ENCODE data around the gene ZNF837.

ZNF837 gene

DNA sequence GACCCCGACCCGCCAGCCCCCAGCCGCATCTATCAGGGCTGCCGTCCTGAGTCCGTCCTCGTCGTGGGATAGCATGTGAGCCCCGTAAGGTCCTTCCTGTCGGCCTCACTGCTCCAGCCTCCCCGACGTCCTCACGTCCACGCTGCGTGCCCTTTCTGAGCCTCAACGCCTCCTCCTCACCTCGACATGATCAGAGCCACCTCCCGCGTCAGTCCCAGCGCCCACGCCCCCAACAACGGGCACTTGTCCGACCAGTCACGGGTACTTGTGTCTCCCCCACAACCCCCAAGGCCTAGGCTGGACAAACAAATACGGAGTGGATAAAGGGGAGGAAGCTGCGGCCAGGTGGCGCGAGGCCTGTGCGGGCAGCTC is 18.9 kb downstream of the ZNF837 start (continued):
- TF ChIP-seq ZFHX2 (tag by site-specific recombination; conservative IDR thresholded peaks at IDR 0.05) (peak; percentile 82), EGR2 (tag by site-specific recombination; IDR thresholded peaks at IDR 0.05; ENCODE audit: low read depth) (peak; percentile 87), ZNF629 (tag by site-specific recombination; IDR thresholded peaks at IDR 0.05) (no peak), ZNF239 (tag by site-specific recombination; IDR thresholded peaks at IDR 0.05) (0 out of 2 replicates have a peak, but pooled peaks have one; percentile 10), ZNF792 (tag by site-specific recombination; IDR thresholded peaks at IDR 0.05) (0 out of 2 replicates have a peak, but pooled peaks have one; percentile 14)
- TF ChIP-seq, protein P1, sequence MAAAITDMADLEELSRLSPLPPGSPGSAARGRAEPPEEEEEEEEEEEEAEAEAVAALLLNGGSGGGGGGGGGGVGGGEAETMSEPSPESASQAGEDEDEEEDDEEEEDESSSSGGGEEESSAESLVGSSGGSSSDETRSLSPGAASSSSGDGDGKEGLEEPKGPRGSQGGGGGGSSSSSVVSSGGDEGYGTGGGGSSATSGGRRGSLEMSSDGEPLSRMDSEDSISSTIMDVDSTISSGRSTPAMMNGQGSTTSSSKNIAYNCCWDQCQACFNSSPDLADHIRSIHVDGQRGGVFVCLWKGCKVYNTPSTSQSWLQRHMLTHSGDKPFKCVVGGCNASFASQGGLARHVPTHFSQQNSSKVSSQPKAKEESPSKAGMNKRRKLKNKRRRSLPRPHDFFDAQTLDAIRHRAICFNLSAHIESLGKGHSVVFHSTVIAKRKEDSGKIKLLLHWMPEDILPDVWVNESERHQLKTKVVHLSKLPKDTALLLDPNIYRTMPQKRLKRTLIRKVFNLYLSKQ (tag by site-specific recombination; IDR thresholded peaks at IDR 0.05; ENCODE audit: borderline replicate concordance): no peak

DNA sequence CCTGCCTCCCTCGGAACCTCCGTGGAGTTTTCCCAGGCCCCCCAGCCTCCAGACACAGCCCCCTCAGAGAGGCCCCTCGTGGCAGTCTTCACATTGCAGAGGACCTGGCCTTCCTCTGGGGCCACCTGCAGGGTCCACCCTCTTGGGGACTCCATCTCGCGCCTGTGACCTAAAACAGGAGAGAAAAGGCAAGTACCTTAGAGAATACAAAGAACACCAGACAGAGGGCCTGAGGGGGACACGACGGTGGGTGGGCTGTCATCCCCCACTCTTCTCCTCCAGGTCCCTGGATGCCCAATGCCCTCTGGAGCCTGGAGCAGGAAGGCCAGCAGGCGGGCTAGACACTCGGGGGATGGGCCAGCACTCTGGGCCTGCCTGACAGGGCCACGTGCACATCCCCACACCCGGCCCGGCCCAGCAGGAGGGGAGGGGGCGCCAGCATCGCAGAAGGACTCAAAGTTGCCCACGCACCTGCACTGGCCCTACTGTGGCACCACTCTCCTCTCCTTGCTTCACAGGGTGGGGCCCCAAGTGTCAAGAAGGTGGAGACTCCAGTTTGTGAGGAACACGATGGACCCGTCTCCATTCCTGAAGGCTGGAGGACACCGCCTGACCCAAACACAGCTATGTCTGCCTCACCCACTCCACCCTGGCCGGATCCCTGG is 23.2 kb downstream of the ZNF837 start:
- POLR2A ChIA-PET: no interaction called here
- no peaks in the 10 kb centered on the region for H3K4me1 ChIP-seq (ENCODE audit: control insufficient read depth, insufficient read depth, low read length)
- no peak overlapping the region for H3K4me3 ChIP-seq (ENCODE audit: low read depth, low read length)
- no peaks in the 10 kb centered on the region; a peak in 1 of 3 replicates for H3K36me3 ChIP-seq (ENCODE audit: control insufficient read depth in 2 of 2, insufficient read depth in 1 of 2, low read length in 2 of 2)
- no peaks in the 10 kb centered on the region for H3K9me3 ChIP-seq (ENCODE audit: control insufficient read depth, insufficient read depth, low read depth, low read length)
- TF ChIP-seq HIC1 (tag by site-specific recombination; IDR thresholded peaks at IDR 0.05) (0 out of 2 replicates have a peak, but pooled peaks have one; percentile 17), ZNF768 (tag by site-specific recombination; IDR thresholded peaks at IDR 0.05) (no peak)
- no peak overlapping the region for H3K27ac ChIP-seq (ENCODE audit: extremely low read depth, low read depth, low read length)
- CTCF ChIA-PET: no interaction called here

DNA sequence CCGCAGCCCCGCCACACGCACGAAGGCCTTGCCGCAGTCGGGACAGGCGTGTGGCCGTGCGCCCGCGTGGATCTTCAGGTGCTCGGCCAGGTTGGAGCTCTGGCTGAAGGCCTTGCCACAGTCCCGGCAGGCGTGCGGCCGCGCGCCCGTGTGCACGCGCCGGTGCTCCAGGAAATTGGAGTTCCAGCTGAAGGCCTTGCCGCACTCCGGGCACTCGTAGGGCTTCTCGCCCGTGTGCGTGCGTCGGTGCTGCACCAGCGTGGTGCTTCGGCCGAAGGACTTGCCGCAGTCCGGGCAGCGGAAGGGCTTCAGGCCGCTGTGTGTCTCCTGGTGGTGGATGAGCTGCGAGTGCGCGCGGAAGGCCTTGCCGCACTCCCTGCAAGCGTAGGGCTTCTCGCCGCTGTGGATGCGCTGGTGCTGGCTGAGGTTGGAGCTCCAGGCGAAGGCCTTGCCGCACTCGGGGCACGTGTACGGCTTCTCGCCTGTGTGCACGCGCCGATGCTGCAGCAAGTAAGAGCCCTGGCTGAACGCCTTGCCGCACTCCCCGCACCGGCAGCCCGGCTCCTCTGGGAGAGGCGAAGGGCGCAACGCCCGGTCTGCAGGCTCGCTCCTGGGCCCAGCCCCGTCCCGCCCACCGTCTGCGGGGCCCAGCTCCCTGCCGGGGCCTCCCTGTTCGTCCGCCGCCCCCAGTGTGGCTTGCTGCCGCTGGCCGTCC is 23.9 kb downstream of the ZNF837 start:
- H3K36me3 ChIP-seq (ENCODE audit: control insufficient read depth in 2 of 2, insufficient read depth in 1 of 2, low read length in 2 of 2): no peaks in the 10 kb centered on the region; a peak in 1 of 3 replicates
- no peak overlapping the region for H3K4me3 ChIP-seq (ENCODE audit: low read depth, low read length)
- POLR2A ChIA-PET: no interaction called here
- TF ChIP-seq ZNF146 (tag by site-specific recombination; IDR thresholded peaks at IDR 0.05) (no peak), ZFP69B (tag by site-specific recombination; IDR thresholded peaks at IDR 0.05) (no peak), ZNF280D (tag by site-specific recombination; IDR thresholded peaks at IDR 0.05) (no peak), TCF7L2 (IDR thresholded peaks at IDR 0.05; ENCODE audit: borderline replicate concordance, low read depth, low read length) (no peak)
- CTCF ChIA-PET: no interaction called here
- H3K27ac ChIP-seq (ENCODE audit: extremely low read depth, low read depth, low read length): no peak overlapping the region
- no peaks in the 10 kb centered on the region for H3K9me3 ChIP-seq (ENCODE audit: control insufficient read depth, insufficient read depth, low read depth, low read length)
- H3K4me1 ChIP-seq (ENCODE audit: control insufficient read depth, insufficient read depth, low read length): no peaks in the 10 kb centered on the region

Measured in HEK293 (cell line).